OCI-LY3 (cell line): ENCODE measurements around the gene DCTN2.
"Not testable (repeated sequence)": the region's sequence is repeated elsewhere in the genome, so short reads cannot be mapped to it uniquely, and the experiment has no call there.

Experiments
- H2AFZ ChIP-seq: fragments of 200-600, 300-600 bp; shearing (Covaris generic); 2 replicates; pipeline ENCODE4 v1.6.0; 2014; ENCODE audit warnings: antibody characterized with exemption, low read depth, low read length
- H3K27ac ChIP-seq: fragments of 200-600, 300-600 bp; sonication (generic); 2 replicates; pipeline ENCODE4 v1.5.1; 2014; ENCODE audit warnings: mild to moderate bottlenecking, low read length, moderate library complexity, mixed read lengths
- H3K27me3 ChIP-seq: fragments of 200-600, 300-600 bp; sonication (generic); 2 replicates; pipeline ENCODE4 v1.6.1; 2014; ENCODE audit warnings: low read depth, low read length, mixed read lengths
- H3K36me3 ChIP-seq: fragments of 200-600, 300-600 bp; sonication (generic); replicated peaks from 2 replicates; pipeline ENCODE3; 2014; ENCODE audit warnings: low read depth, low read length, mixed read lengths
- H3K4me1 ChIP-seq: fragments of 300-600, 200-600 bp; sonication (generic); 2 replicates; pipeline ENCODE4 v1.6.1; 2014; ENCODE audit warnings: low read length, mixed read lengths
- H3K4me2 ChIP-seq: fragments of 200-600, 300-600 bp; sonication (generic); 2 replicates; pipeline ENCODE4 v1.6.1; 2014; ENCODE audit warnings: low read length, mixed read lengths
- H3K4me3 ChIP-seq: fragments of 300-600, 200-600 bp; sonication (generic); 2 replicates; pipeline ENCODE4 v1.5.1; 2014; ENCODE audit warnings: antibody characterized with exemption, mild to moderate bottlenecking, low read length, moderate library complexity
- H3K79me2 ChIP-seq: fragments of 300-600, 200-600 bp; shearing (Covaris generic); 2 replicates; pipeline ENCODE4 v1.6.1; 2014; ENCODE audit warnings: mild to moderate bottlenecking, low read length, mixed read lengths
- H3K9ac ChIP-seq: fragments of 300-600, 200-600 bp; shearing (Covaris generic); 2 replicates; pipeline ENCODE4 v1.6.0; 2014; ENCODE audit warnings: mild to moderate bottlenecking, low read length, moderate library complexity
- H3K9me3 ChIP-seq: fragments of 200-600, 300-600 bp; shearing (Covaris generic); 2 replicates; pipeline ENCODE4 v1.6.1; 2014; ENCODE audit warnings: low read length, mixed read lengths; ENCODE audit not compliant: insufficient read depth
- H4K20me1 ChIP-seq: fragments of 200-600, 300-600 bp; sonication (generic); 2 replicates; pipeline ENCODE4 v1.6.1; 2016; ENCODE audit warnings: low read length, mixed read lengths; ENCODE audit not compliant: insufficient read depth
- CTCF ChIP-seq: fragments of 200-600, 300-600 bp; sonication (generic); IDR thresholded peaks from 2 replicates; pipeline ENCODE4 v1.5.1; 2014; ENCODE audit warnings: antibody characterized with exemption, low read length, low read depth
- EZH2phosphoT487 ChIP-seq: fragments of 200-600 bp; shearing (Covaris generic); IDR thresholded peaks from 2 replicates; pipeline ENCODE4 v1.6.1; 2018; ENCODE audit warnings: antibody characterized with exemption, mixed run types, low read depth

The DCTN2 gene

GRCh38 chr12:57502311-57502969, 44.6 kb downstream of the DCTN2 start:
- not testable (repeated sequence) for H3K4me1 ChIP-seq
- peaks cover 59% of the 10 kb centered on the region for H3K36me3 ChIP-seq

GRCh38 chr12:57500213-57500612, 46.8 kb downstream of the DCTN2 start:
- Histone ChIP-seq H3K4me2 (no peak overlapping the region), H3K9me3 (no peaks in the 10 kb centered on the region), H3K4me3 (no peak overlapping the region), H4K20me1 (no peaks in the 10 kb centered on the region), H3K36me3 (peaks cover 58% of the 10 kb centered on the region), H3K9ac (no peak overlapping the region), H3K27ac (no peak overlapping the region), H3K27me3 (no peaks in the 10 kb centered on the region), H3K79me2 (peaks cover 4% of the 10 kb centered on the region; the same call in 1 of the 2 replicates), H3K4me1 (no peaks in the 10 kb centered on the region), H2AFZ (no peak overlapping the region)
- TF ChIP-seq CTCF: no peak
- TF ChIP-seq EZH2phosphoT487: no peak

More at GRCh38 chr12:57502311-57502969, 44.6 kb downstream of the DCTN2 start:
- H3K27ac ChIP-seq, H3K27me3 ChIP-seq, H3K9ac ChIP-seq, H3K79me2 ChIP-seq, H3K4me3 ChIP-seq, H3K4me2 ChIP-seq, H2AFZ ChIP-seq, H3K9me3 ChIP-seq, H4K20me1 ChIP-seq: not testable (repeated sequence)

GRCh38 chr12:57498571-57498970, 48.4 kb downstream of the DCTN2 start:
- Histone ChIP-seq H3K9ac (no peak overlapping the region), H3K79me2 (peaks cover 4% of the 10 kb centered on the region; the same call in 1 of the 2 replicates), H3K36me3 (peaks cover 50% of the 10 kb centered on the region), H3K27me3 (no peaks in the 10 kb centered on the region), H2AFZ (no peak overlapping the region), H4K20me1 (no peaks in the 10 kb centered on the region), H3K9me3 (no peaks in the 10 kb centered on the region), H3K4me3 (no peak overlapping the region), H3K4me2 (no peak overlapping the region), H3K4me1 (no peaks in the 10 kb centered on the region), H3K27ac (no peak overlapping the region)
- TF ChIP-seq EZH2phosphoT487 (no peak), CTCF (no peak)

GRCh38 chr12:57498132-57498502, 48.9 kb downstream of the DCTN2 start:
- Histone ChIP-seq H3K4me3 (no peak overlapping the region), H3K4me2 (no peak overlapping the region), H2AFZ (no peak overlapping the region), H3K9me3 (no peaks in the 10 kb centered on the region), H3K9ac (no peak overlapping the region), H3K27me3 (no peaks in the 10 kb centered on the region), H3K4me1 (no peaks in the 10 kb centered on the region), H4K20me1 (no peaks in the 10 kb centered on the region), H3K36me3 (peaks cover 50% of the 10 kb centered on the region), H3K79me2 (peaks cover 4% of the 10 kb centered on the region; the same call in 1 of the 2 replicates), H3K27ac (no peak overlapping the region)
- TF ChIP-seq CTCF (no peak), EZH2phosphoT487 (no peak)
